NCI-H1092 treated with DMSO at 0.1 percent for 48 hours (cell line): ENCODE results near the gene RNF111.
"Not testable (repeated sequence)": the region's sequence is repeated elsewhere in the genome, so short reads cannot be mapped to it uniquely, and the experiment has no call there.

Experiments
- DNase-seq: peaks from one replicate; lab custom pipeline; 2025; lab: John Stamatoyannopoulos, UW

RNF111 gene

DNA sequence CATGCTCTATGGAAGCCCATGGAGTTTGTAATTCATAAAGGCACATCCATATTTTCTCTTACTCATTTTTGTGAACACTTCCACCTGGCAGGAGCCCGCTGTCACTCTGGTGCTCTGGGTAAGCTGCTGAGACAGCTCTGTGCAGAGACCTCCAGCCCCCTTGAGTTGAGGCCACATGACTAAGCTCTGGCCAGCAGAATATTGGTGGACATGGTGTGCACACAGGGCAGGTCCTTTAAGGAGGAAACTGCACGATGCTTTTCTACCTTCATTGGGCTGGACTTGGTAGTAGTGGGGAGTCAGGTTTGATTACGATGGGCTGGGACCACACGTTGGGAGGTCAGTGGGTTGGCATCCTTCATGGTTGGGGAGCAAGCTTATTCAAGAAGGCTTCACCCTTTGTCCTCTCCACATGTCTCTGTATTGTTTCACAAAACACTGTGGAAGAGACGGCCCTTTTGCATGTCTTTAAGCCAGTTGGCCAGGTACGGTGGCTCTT lies 146.5 kb downstream of the RNF111 start:
- DNase-seq = no peak

DNA sequence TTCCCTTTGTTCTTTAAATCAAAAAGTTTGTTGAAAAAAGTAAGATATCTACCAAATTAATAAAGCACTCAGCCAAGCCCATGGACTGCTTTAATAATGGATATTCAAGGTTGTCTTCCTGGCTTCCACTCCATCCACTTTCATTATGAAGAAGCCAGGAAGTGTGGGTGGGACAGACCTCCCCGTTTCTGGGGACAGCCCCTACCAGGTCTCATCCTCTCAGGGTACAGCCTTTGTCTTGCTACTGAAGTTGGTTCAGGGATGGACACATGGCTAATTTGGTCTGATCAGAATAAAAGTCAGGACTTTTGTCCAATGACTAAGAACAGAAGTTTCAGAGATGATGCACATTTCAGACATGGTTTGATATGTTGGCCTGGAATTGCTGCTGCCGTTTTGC lies 150.1 kb downstream of the RNF111 start:
- DNase-seq = no peak

DNA sequence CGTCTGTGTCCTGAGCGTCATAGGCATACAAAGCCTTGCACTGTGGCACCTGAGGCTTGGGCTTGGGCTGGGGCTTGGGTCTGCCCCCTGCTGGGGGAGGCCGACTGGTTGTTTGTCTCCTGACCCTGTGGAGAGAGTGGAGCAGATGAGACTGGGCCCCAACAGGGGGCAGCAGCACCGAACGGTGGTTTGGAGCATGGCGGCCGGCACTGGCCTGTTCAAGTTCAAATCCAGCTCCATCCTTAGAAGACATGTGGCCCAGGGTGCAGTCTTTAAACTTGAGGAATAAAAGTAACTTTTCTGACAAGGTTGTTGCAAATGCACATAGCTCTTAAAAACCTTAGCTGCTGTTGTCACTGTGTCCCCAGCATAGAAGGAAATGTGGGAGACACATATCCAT lies 150.8 kb downstream of the RNF111 start:
- DNase-seq = peak; percentile 1

DNA sequence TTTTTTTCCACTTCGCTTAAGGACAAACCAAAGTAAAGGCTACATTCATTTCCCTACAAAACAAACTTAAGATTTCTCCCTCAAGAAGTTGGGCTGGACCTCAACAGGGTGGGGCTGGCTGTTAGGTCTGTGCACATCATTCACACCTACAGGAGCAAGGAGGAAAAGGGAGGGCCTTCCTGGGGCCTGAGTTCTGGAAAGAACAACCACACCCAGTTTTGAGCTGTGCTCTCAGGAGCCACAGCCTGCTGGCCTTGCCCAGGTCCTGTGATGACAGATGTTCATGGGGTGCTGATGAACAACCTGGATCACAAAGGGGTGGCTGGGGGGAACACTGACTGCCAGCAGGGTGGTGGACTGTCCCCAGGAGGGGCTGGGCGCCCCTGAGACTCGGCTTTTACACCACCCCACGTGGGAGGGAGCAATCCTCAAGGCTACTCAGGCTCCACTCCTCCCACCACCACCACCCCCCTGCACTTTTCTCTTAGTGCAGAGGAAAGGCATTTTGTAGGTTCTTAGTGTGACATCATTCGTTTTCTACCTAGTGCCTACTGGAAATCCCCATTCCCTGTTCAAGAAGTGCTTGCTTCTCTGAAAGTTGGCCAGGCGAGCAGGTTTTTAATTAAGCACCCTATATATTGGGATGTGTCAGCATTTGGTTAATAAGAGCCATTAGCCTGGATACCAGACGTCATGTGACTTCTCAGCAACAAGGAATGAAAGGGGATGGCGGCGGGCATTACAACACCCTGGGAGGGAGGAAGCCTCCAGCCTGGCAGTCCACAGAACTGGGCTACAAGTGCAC lies 153.2 kb downstream of the RNF111 start:
- no peak for DNase-seq

DNA sequence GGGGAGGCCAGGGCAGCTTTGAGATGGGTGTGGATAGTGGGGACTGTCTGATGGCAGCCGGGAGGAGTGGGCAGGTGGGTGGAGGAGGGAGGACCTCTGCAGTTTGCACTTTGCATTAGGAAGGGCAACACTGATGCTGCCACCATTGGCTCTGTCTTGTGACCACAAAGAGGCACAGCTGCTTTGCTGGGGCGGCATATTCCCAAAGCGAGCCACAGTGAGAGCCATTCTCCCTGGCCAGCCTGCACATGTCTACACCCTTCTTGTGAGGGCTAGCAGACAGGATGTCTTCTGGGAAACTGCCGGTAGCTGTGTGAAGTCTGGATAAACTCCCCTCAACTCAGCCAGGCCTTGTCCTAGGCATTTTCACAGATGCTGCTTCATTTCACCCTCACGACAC lies 155.8 kb downstream of the RNF111 start:
- no peak for DNase-seq

DNA sequence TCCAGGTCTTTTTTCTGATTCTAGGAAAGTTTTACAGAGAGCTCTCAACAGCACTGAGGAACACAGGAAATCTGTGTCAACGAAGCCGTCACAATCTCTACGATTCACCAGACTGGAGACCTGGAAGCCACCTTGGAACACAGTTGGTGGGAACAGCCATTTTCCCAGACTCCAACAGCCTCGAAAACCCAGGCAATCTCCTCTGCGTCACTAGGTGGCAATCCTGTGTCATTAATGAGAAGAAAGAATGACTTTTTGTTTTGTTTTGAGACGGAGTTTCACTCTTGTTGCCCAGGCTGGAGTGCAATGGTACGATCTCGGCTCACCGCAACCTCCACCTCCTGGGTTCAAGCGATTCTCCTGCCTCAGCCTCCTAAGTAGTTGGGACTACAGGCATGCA lies 157.1 kb downstream of the RNF111 start:
- not testable (repeated sequence) for DNase-seq
